IMR-90 (cell line): ENCODE measurements around the gene GRAMD1A. TPM values are rescaled to one million over a fixed set of nuclear protein-coding genes. Genes with fewer than 3 reads are reported as not detected.

Source experiments
- ATAC-seq: fragments of 200-7000 bp; cut with Tn5 transposase; 2 replicates; pipeline ENCODE4 v1.9.1; 2020; ENCODE audit warnings: low read depth, mild to moderate bottlenecking, moderate library complexity
- BruUV-seq: library from RNA; stranded (reverse); fragments of 400-500 nt; replicated peaks from 2 replicates; lab custom pipeline; 2021; lab: Mats Ljungman, UMichigan
- CTCF ChIA-PET: fragments of 300-600 bp; formaldehyde crosslinking; extraction: SDS; loops from one replicate; lab custom pipeline; 2021; ENCODE audit warnings: antibody characterized with exemption; lab: Yijun Ruan, JAX
- POLR2A ChIA-PET: fragments of 300-600 bp; sonication (Branson Sonifier 250); formaldehyde crosslinking; loops from one replicate; lab custom pipeline; 2022; ENCODE audit warnings: antibody characterized with exemption; ENCODE audit not compliant: unreplicated experiment; lab: Charles Lee
- DNase-seq: peaks from one replicate; pipeline ENCODE4 v3.0.0; 2013
- H2AFZ ChIP-seq: replicated peaks from 2 replicates; pipeline ENCODE3; 2013; ENCODE audit warnings: low read length, mild to moderate bottlenecking; ENCODE audit not compliant: poor library complexity
- H2AK5ac ChIP-seq: 2 replicates; pipeline ENCODE4 v1.6.1; 2013; ENCODE audit warnings: low read depth, low read length, inconsistent platforms
- H2AK9ac ChIP-seq: replicated peaks from 2 replicates; pipeline ENCODE3; 2013; ENCODE audit warnings: mild to moderate bottlenecking, low read depth, low read length, moderate library complexity; ENCODE audit not compliant: poor library complexity
- H2BK120ac ChIP-seq: 2 replicates; pipeline ENCODE4 v1.6.1; 2013; ENCODE audit warnings: low read depth, low read length, inconsistent platforms
- H2BK15ac ChIP-seq: 3 replicates; pipeline ENCODE4 v1.6.1; 2013; ENCODE audit warnings: low read depth, low read length, inconsistent platforms
- H2BK20ac ChIP-seq: 2 replicates; pipeline ENCODE4 v1.6.1; 2013; ENCODE audit warnings: low read depth, mild to moderate bottlenecking, inconsistent platforms, low read length, moderate library complexity
- H2BK5ac ChIP-seq: 2 replicates; pipeline ENCODE4 v1.6.1; 2013; ENCODE audit warnings: mild to moderate bottlenecking, low read depth, low read length, inconsistent platforms; ENCODE audit not compliant: poor library complexity, severe bottlenecking
- H3K14ac ChIP-seq: replicated peaks from 2 replicates; pipeline ENCODE4 v1.6.1; 2013; ENCODE audit warnings: low read depth, low read length, inconsistent platforms
- H3K18ac ChIP-seq: 2 replicates; pipeline ENCODE4 v1.6.1; 2013; ENCODE audit warnings: low read depth, low read length, control low read depth
- H3K23ac ChIP-seq: 2 replicates; pipeline ENCODE4 v1.6.1; 2013; ENCODE audit warnings: low read depth, low read length, inconsistent platforms
- H3K27ac ChIP-seq: 2 replicates; pipeline ENCODE4 v1.5.1; 2013; ENCODE audit warnings: mild to moderate bottlenecking, control low read depth, low read length; ENCODE audit not compliant: insufficient read depth
- H3K27me3 ChIP-seq: 2 replicates; pipeline ENCODE4 v1.6.1; 2013; ENCODE audit warnings: low read length; ENCODE audit not compliant: control insufficient read depth, insufficient read depth
- H3K36me3 ChIP-seq: 2 replicates; pipeline ENCODE4 v1.6.1; 2013; ENCODE audit warnings: low read length, mixed read lengths; ENCODE audit not compliant: control insufficient read depth, insufficient read depth
- H3K4ac ChIP-seq: 2 replicates; pipeline ENCODE4 v1.6.1; 2013; ENCODE audit warnings: low read depth, low read length, inconsistent platforms
- H3K4me1 ChIP-seq: 2 replicates; pipeline ENCODE4 v1.6.1; 2013; ENCODE audit warnings: low read length, mixed read lengths; ENCODE audit not compliant: control insufficient read depth, insufficient read depth
- H3K4me2 ChIP-seq: 2 replicates; pipeline ENCODE4 v1.6.1; 2013; ENCODE audit warnings: low read depth, mild to moderate bottlenecking, control low read depth, low read length, moderate library complexity
- H3K4me3 ChIP-seq: 2 replicates; pipeline ENCODE4 v1.5.1; 2013; ENCODE audit warnings: low read depth, mild to moderate bottlenecking, control low read depth, low read length, moderate library complexity; ENCODE audit not compliant: insufficient read depth
- H3K56ac ChIP-seq: 2 replicates; pipeline ENCODE4 v1.6.1; 2013; ENCODE audit warnings: low read length, inconsistent platforms; ENCODE audit not compliant: insufficient read depth; ENCODE audit errors: extremely low read depth
- H3K79me1 ChIP-seq, 2 experiments: 2 replicates each; pipeline ENCODE4 v1.6.1; 2013; ENCODE audit warnings: low read length in 2 of 2, inconsistent platforms in 1 of 2, low read depth in 1 of 2
- H3K9ac ChIP-seq: 2 replicates; pipeline ENCODE4 v1.6.1; 2013; ENCODE audit warnings: low read depth, low read length, control low read depth
- H3K9me1 ChIP-seq: 2 replicates; pipeline ENCODE4 v1.6.1; 2013; ENCODE audit warnings: low read length, inconsistent platforms; ENCODE audit not compliant: insufficient read depth
- H3K9me3 ChIP-seq: 2 replicates; pipeline ENCODE4 v1.6.1; 2013; ENCODE audit warnings: low read length; ENCODE audit not compliant: control insufficient read depth, insufficient read depth
- H4K20me1 ChIP-seq: 2 replicates; pipeline ENCODE4 v1.6.1; 2013; ENCODE audit warnings: low read length, inconsistent platforms; ENCODE audit not compliant: insufficient read depth
- H4K5ac ChIP-seq: 2 replicates; pipeline ENCODE4 v1.6.1; 2013; ENCODE audit warnings: mild to moderate bottlenecking, low read depth, low read length, control low read depth
- H4K8ac ChIP-seq, 2 experiments: 2 replicates each; pipeline ENCODE4 v1.6.1; 2013; ENCODE audit warnings: low read depth in 2 of 2, low read length in 2 of 2, control low read depth in 1 of 2, inconsistent platforms in 1 of 2
- H4K91ac ChIP-seq: 2 replicates; pipeline ENCODE4 v1.6.1; 2013; ENCODE audit warnings: low read depth, low read length, inconsistent platforms; ENCODE audit not compliant: insufficient read depth
- BHLHE40 ChIP-seq: fragments of 150-350 bp; IDR thresholded peaks from 2 replicates; pipeline ENCODE4 v1.6.1; 2016; ENCODE audit warnings: mild to moderate bottlenecking, low read depth, low read length
- CEBPB ChIP-seq: IDR thresholded peaks from 2 replicates; pipeline ENCODE4 v1.6.1; 2012; ENCODE audit warnings: low read depth, low read length, improper control_type of control experiment
- CHD1 ChIP-seq: IDR thresholded peaks from 2 replicates; pipeline ENCODE4 v1.6.1; 2012; ENCODE audit warnings: low read depth, low read length, improper control_type of control experiment
- MXI1 ChIP-seq: IDR thresholded peaks from 2 replicates; pipeline ENCODE4 v1.6.1; 2012; ENCODE audit warnings: low read depth, mild to moderate bottlenecking, low read length, moderate library complexity, borderline replicate concordance
- NFE2L2 ChIP-seq: fragments of 150-350 bp; IDR thresholded peaks from 2 replicates; pipeline ENCODE4 v1.6.1; 2016; ENCODE audit warnings: low read depth, mild to moderate bottlenecking, low read length
- POLR2A ChIP-seq: IDR thresholded peaks from 2 replicates; pipeline ENCODE4 v1.6.1; 2012; ENCODE audit warnings: mild to moderate bottlenecking, low read depth, low read length
- WGBS, 2 experiments: methylation state at CpG; one replicate each; pipeline versions ENCODE4 v1.1.5 to v1.1.7; 2013; ENCODE audit warnings: missing lambda C conversion rate in 2 of 2; ENCODE audit not compliant: insufficient read length in 1 of 2; ENCODE audit errors: extremely low coverage in 2 of 2; 5-methylcytosine and 5-hydroxymethylcytosine counted together
- dilution Hi-C: fragments of 300-500 bp; cut with HindIII; formaldehyde crosslinking; loops from one replicate; pipeline ENCODE4 v1.14.3; 2018; ENCODE audit warnings: low sequenced_read_pairs; ENCODE audit not compliant: unreplicated experiment
- in situ Hi-C: fragments of 300-500 bp; cut with MboI; formaldehyde crosslinking; loops from 3 replicates; pipeline ENCODE4 v1.14.3; 2019; ENCODE audit warnings: low sequenced_read_pairs, inconsistent platforms, mixed read lengths
- intact Hi-C: fragments of 100-400 bp; cut with micrococcal nuclease; formaldehyde crosslinking; loops from 2 replicates; pipeline ENCODE4 v1.10.0; 2022
- polyA plus RNA-seq, 3 experiments: library from polyadenylated mRNA; depleted of rRNA; stranded (reverse); fragments of >200 nt; gene quantifications; 2 replicates each; pipeline ENCODE4 v1.2.3, GENCODE V29; 2012; ENCODE audit warnings: low replicate concordance in 1 of 3
- total RNA-seq: library from RNA; depleted of rRNA; stranded (reverse); fragments of >200 nt; gene quantifications from 2 replicates; pipeline ENCODE4 v1.2.3, GENCODE V29; 2012
- TF ChIP-seq, protein P1 (sequence below): fragments of 150-350 bp; IDR thresholded peaks from 2 replicates; pipeline ENCODE4 v1.6.1; 2017; ENCODE audit warnings: mild to moderate bottlenecking, antibody characterized with exemption, low read length, low read depth
- TF ChIP-seq, protein P2 (sequence below): conservative IDR thresholded peaks from 2 replicates; pipeline ENCODE4 v1.5.1; 2012; ENCODE audit warnings: mild to moderate bottlenecking, low read depth, low read length, improper control_type of control experiment

GRAMD1A gene
- total and polyA plus RNA-seq, 2 of the 4 experiments (the other 2 are of a cell fraction) = 11.1 to 63.0 TPM

DNA sequence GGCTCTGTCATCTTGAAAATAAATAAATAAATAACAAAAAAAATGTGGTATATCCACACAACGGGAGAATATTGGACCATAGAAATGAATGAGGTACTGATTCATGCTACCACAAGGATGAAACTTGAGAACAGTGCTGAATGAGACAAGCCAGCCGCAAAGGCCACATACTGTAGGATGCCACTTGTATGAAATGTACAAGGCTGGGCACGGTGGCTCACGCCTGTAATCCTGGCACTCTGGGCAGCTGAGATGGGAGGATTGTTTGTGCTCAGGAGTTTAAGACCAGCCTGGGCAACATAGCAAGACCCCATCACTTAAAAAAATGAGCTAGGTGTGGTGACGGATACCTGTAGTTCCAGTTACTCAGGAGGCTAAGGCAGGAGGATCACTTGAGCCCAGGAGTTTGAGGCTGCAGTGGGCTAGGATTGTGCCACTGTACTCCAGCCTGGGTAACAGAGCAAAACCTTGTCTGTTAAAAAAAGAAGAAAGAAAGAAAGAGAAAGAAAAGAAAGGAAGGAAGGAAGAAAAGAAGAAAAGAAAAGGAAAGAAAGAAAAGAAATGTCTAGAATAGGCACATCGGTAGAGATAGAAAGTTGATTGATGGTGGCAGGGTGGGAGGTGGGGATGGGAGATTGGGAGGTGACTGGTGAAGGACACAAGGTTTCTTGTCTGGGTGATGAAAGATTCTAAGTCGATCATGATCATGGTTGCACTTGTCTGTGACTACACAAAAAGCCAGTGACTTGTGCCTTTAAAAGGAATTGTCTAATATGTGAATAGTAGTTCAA lies 61.7 kb downstream of the GRAMD1A start:
- TF ChIP-seq CEBPB (no peak), CHD1 (no peak), NFE2L2 (no peak), BHLHE40 (no peak), MXI1 (no peak), POLR2A (no peak)
- TF ChIP-seq, protein P1, sequence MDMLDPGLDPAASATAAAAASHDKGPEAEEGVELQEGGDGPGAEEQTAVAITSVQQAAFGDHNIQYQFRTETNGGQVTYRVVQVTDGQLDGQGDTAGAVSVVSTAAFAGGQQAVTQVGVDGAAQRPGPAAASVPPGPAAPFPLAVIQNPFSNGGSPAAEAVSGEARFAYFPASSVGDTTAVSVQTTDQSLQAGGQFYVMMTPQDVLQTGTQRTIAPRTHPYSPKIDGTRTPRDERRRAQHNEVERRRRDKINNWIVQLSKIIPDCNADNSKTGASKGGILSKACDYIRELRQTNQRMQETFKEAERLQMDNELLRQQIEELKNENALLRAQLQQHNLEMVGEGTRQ = no peak
- TF ChIP-seq, protein P2, sequence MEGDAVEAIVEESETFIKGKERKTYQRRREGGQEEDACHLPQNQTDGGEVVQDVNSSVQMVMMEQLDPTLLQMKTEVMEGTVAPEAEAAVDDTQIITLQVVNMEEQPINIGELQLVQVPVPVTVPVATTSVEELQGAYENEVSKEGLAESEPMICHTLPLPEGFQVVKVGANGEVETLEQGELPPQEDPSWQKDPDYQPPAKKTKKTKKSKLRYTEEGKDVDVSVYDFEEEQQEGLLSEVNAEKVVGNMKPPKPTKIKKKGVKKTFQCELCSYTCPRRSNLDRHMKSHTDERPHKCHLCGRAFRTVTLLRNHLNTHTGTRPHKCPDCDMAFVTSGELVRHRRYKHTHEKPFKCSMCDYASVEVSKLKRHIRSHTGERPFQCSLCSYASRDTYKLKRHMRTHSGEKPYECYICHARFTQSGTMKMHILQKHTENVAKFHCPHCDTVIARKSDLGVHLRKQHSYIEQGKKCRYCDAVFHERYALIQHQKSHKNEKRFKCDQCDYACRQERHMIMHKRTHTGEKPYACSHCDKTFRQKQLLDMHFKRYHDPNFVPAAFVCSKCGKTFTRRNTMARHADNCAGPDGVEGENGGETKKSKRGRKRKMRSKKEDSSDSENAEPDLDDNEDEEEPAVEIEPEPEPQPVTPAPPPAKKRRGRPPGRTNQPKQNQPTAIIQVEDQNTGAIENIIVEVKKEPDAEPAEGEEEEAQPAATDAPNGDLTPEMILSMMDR = no peak

More for the DNA sequence above, 61.7 kb downstream of the GRAMD1A start:
- no TSS peak for BruUV-seq
- POLR2A ChIA-PET = no interaction called here
- intact Hi-C loops = no loop called here
- H3K23ac ChIP-seq = no peak overlapping the region
- H3K36me3 ChIP-seq = no peaks in the 10 kb centered on the region
- H3K4ac ChIP-seq = no peak overlapping the region
- no peak overlapping the region for H2BK5ac ChIP-seq
- H3K9me3 ChIP-seq = no peaks in the 10 kb centered on the region
- H4K91ac ChIP-seq = no peak overlapping the region
- H3K14ac ChIP-seq = no peak overlapping the region
- CTCF ChIA-PET = no interaction called here
- no peak overlapping the region for H2AK5ac ChIP-seq
- no peak overlapping the region for H3K27ac ChIP-seq
- no peaks in the 10 kb centered on the region for H3K79me1 ChIP-seq
- H3K4me1 ChIP-seq = no peaks in the 10 kb centered on the region
- no peak overlapping the region for H2AK9ac ChIP-seq
- dilution Hi-C loops = no loop called here
- H4K8ac ChIP-seq = no peak overlapping the region
- no peak overlapping the region for H2AFZ ChIP-seq
- no peak overlapping the region for H3K56ac ChIP-seq
- H3K4me2 ChIP-seq = no peak overlapping the region
- no peak overlapping the region for H2BK15ac ChIP-seq
- H3K4me3 ChIP-seq = no peak overlapping the region
- H3K9ac ChIP-seq = no peak overlapping the region
- H4K5ac ChIP-seq = no peak overlapping the region
- no peaks in the 10 kb centered on the region for H3K9me1 ChIP-seq
- no peak overlapping the region for H2BK20ac ChIP-seq
- no peak overlapping the region for H2BK120ac ChIP-seq
- peaks cover 4% of the 10 kb centered on the region for H3K27me3 ChIP-seq
- peak; percentile 34 for DNase-seq
- in situ Hi-C loops = no loop called here
- WGBS, 2 experiments = 60% methylated on average over 1 of the region's 7 CpGs; no CpG with 5 or more reads in 1 of the 2 experiments
- peak; percentile 49 for ATAC-seq
- no peak overlapping the region for H3K18ac ChIP-seq
- H4K20me1 ChIP-seq = no peaks in the 10 kb centered on the region
